HepG2 (cell line): ENCODE measurements around the gene TLK2. TPM values are rescaled to one million over a fixed set of nuclear protein-coding genes. Genes with fewer than 3 reads are reported as not detected.
"Not testable (repeated sequence)": the region's sequence is repeated elsewhere in the genome, so short reads cannot be mapped to it uniquely, and the experiment has no call there.

Source experiments
- ATAC-seq: fragments of 200-7000 bp; cut with Tn5 transposase; 3 replicates; pipeline ENCODE4 v1.9.1; 2020; ENCODE audit warnings: mild to moderate bottlenecking, moderate library complexity
- BruUV-seq: library from RNA; stranded (reverse); fragments of 400-500 nt; replicated peaks from 2 replicates; lab custom pipeline; 2021; lab: Mats Ljungman, UMichigan
- CTCF ChIA-PET: fragments of 300-600 bp; formaldehyde crosslinking; extraction: SDS; loops from one replicate; lab custom pipeline; 2021; ENCODE audit warnings: low total read pairs, inconsistent platforms, low intra/inter-chr PET ratio; lab: Yijun Ruan, JAX
- POLR2A ChIA-PET: fragments of 350-600 bp; sonication (Branson Sonifier 250); formaldehyde crosslinking; loops from one replicate; lab custom pipeline; 2020; ENCODE audit warnings: antibody characterized with exemption, inconsistent platforms; lab: Yijun Ruan, JAX
- DNase-seq: peaks from one replicate; pipeline ENCODE4 v3.0.0-alpha.2; 2015; ENCODE audit warnings: low spot score
- FAIRE-seq: peaks from 3 replicates; lab custom pipeline; 2011; peaks lifted over from hg19 to GRCh38; lab: Jason Lieb, UNC
- H2AFZ ChIP-seq: one replicate; pipeline ENCODE4 v1.6.1; 2011; ENCODE audit warnings: low read length, inconsistent platforms
- H3K27ac ChIP-seq: fragments of 300-600 bp; 3 replicates; pipeline ENCODE4 v1.8.0; 2011; ENCODE audit warnings: mixed run types, mild to moderate bottlenecking, mixed read lengths, low read length, inconsistent platforms; ENCODE audit not compliant: insufficient read depth; ENCODE audit errors: extremely low read length
- H3K27me3 ChIP-seq, 2 experiments: fragments of 200-600 bp in 1 of 2; 2 replicates in 1 of 2; 3 replicates in 1 of 2; pipeline versions ENCODE4 v1.6.0 to v1.8.0; 2011; ENCODE audit warnings: low read length in 2 of 2, mild to moderate bottlenecking in 2 of 2, moderate library complexity in 2 of 2, inconsistent platforms in 1 of 2; ENCODE audit not compliant: insufficient read depth in 2 of 2, control insufficient read depth in 1 of 2
- H3K36me3 ChIP-seq, 2 experiments: fragments of 200-600 bp in 1 of 2; replicated peaks in 1 of 2; 2 replicates in 1 of 2; 3 replicates in 1 of 2; pipeline versions ENCODE4 v1.5.1 to v1.8.0; 2011; ENCODE audit warnings: low read length in 2 of 2, inconsistent platforms in 1 of 2; ENCODE audit not compliant: insufficient read depth in 2 of 2, control insufficient read depth in 1 of 2
- H3K4me1 ChIP-seq: 2 replicates; pipeline ENCODE4 v1.5.1; 2012; ENCODE audit warnings: low read length, inconsistent platforms; ENCODE audit not compliant: insufficient read depth
- H3K4me2 ChIP-seq: 2 replicates; pipeline ENCODE4 v1.6.0; 2011; ENCODE audit warnings: low read depth, low read length, inconsistent platforms
- H3K4me3 ChIP-seq, 3 experiments: fragments of 200-600 bp in 1 of 3; sonication (generic), shearing (Covaris generic) in 1 of 3; replicated peaks in 1 of 3; 2 replicates each; pipeline ENCODE4 v1.5.1; 2011 to 2016; ENCODE audit warnings: low read length in 3 of 3, inconsistent platforms in 2 of 3, low read depth in 2 of 3, mild to moderate bottlenecking in 2 of 3, control low read depth in 1 of 3, mixed read lengths in 1 of 3; ENCODE audit not compliant: insufficient read depth in 1 of 3
- H3K79me2 ChIP-seq: one replicate; pipeline ENCODE4 v1.6.1; 2011; ENCODE audit warnings: low read length, inconsistent platforms; ENCODE audit not compliant: insufficient read depth
- H3K9ac ChIP-seq: 2 replicates; pipeline ENCODE4 v1.6.0; 2011; ENCODE audit warnings: mild to moderate bottlenecking, low read depth, low read length, inconsistent platforms; ENCODE audit not compliant: insufficient read depth
- H3K9me3 ChIP-seq: 2 replicates; pipeline ENCODE4 v1.5.1; 2012; ENCODE audit warnings: mild to moderate bottlenecking, low read length
- H4K20me1 ChIP-seq: 2 replicates; pipeline ENCODE4 v1.6.0; 2011; ENCODE audit warnings: inconsistent platforms, mild to moderate bottlenecking, low read length, moderate library complexity; ENCODE audit not compliant: insufficient read depth
- WGBS: methylation state at CpG from one replicate; pipeline ENCODE4 v1.1.6; 2017; ENCODE audit warnings: low lambda C conversion rate; 5-methylcytosine and 5-hydroxymethylcytosine counted together
- in situ Hi-C: cut with HindIII; loops from 2 replicates; pipeline ENCODE4 v1.10.0; 2017; ENCODE audit warnings: low pct_unique_long_range_greater_than_20kb; ENCODE audit not compliant: extremely low pct_ligation_motif_present
- intact Hi-C: fragments of 100-400 bp; cut with micrococcal nuclease; formaldehyde crosslinking; loops from one replicate; pipeline ENCODE4 v1.10.0; 2022; ENCODE audit not compliant: unreplicated experiment
- polyA plus RNA-seq, 8 experiments: library from polyadenylated mRNA; depleted of rRNA in 3 of 8; stranded (reverse) in 7 of 8; unstranded in 1 of 8; fragments of >200 nt; fragmentation: Illumina TruSeq in 4 of 8; extraction: Trizol in 4 of 8; gene quantifications; 2 replicates each; pipeline versions ENCODE4 v1.2.1 to v1.2.3, GENCODE V29; 2011 to 2016; ENCODE audit warnings: low read depth in 4 of 8, missing spikeins in 1 of 8, mixed read lengths in 1 of 8; ENCODE audit not compliant: insufficient read depth in 1 of 8
- total RNA-seq, 5 experiments: library from RNA; depleted of rRNA; stranded (reverse); fragments of >200 nt; fragmentation: Illumina TruSeq; extraction: Trizol; gene quantifications; 2 replicates each; pipeline ENCODE4 v1.2.3, GENCODE V29; 2016; ENCODE audit warnings: low read depth in 1 of 5

TLK2 gene
- total and polyA plus RNA-seq, 2 of the 13 experiments (the other 11 are each of a cell fraction or from before 2014, with no cell fraction given): 58.7 to 60.8 TPM

- H3K4me3 ChIP-seq, ATAC-seq, H4K20me1 ChIP-seq, H3K27me3 ChIP-seq, BruUV-seq, H3K27ac ChIP-seq, H3K4me1 ChIP-seq, in situ Hi-C loops, H3K79me2 ChIP-seq, DNase-seq, H3K9ac ChIP-seq, H3K9me3 ChIP-seq, POLR2A ChIA-PET, H3K4me2 ChIP-seq, H2AFZ ChIP-seq, CTCF ChIA-PET, intact Hi-C loops: not testable (repeated sequence)
- peak; percentile 23 for FAIRE-seq
- WGBS: 95% methylated on average over 4 of the region's 4 CpGs
- peaks cover 7 to 12% of the 10 kb centered on the region in 2 experiments; a peak in 4 of 5 replicates for H3K36me3 ChIP-seq
Observed at GRCh38 chr17:62452195-62452594, 26.4 kb upstream of the TLK2 start.

GRCh38 chr17:62453041-62453440 is 25.6 kb upstream of the TLK2 start:
- ATAC-seq: not testable (repeated sequence)

GRCh38 chr17:62453656-62454055 is 25.0 kb upstream of the TLK2 start:
- H3K4me2 ChIP-seq, in situ Hi-C loops, H3K9me3 ChIP-seq, intact Hi-C loops, H4K20me1 ChIP-seq, CTCF ChIA-PET, DNase-seq, FAIRE-seq, H3K4me1 ChIP-seq, H3K27ac ChIP-seq, H3K36me3 ChIP-seq, H3K9ac ChIP-seq, ATAC-seq, BruUV-seq, H3K4me3 ChIP-seq, POLR2A ChIA-PET, H3K27me3 ChIP-seq, H2AFZ ChIP-seq, H3K79me2 ChIP-seq: not testable (repeated sequence)
- 78% methylated on average over 4 of the region's 4 CpGs for WGBS

More at GRCh38 chr17:62453041-62453440, 25.6 kb upstream of the TLK2 start:
- POLR2A ChIA-PET, DNase-seq, H3K27ac ChIP-seq, CTCF ChIA-PET, H3K4me3 ChIP-seq, H3K9me3 ChIP-seq, H3K79me2 ChIP-seq, H2AFZ ChIP-seq, H3K36me3 ChIP-seq, intact Hi-C loops, H3K4me1 ChIP-seq, H3K27me3 ChIP-seq, BruUV-seq, H4K20me1 ChIP-seq, FAIRE-seq, in situ Hi-C loops, H3K9ac ChIP-seq, H3K4me2 ChIP-seq: not testable (repeated sequence)
- 61% methylated on average over 5 of the region's 5 CpGs for WGBS

DNA sequence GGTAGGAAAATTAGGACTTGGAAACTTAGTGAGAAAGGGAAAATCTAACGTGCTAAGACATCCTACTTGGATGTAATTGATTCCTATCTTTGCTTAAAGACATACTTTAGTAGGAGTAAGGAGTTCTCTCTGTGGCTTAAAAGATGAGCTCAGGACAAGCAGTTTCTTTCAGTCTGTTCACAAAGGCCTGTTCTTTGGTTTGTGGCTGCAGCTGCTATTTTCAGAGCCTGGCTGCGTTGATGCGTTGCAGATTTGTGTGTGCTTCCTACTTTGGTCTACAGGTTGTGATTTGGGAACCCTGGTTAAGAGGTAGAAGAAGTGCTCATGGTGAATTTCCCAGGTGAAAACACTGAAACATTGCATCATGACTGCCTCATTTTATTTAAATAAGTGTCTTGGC is 24.5 kb upstream of the TLK2 start:
- DNase-seq: not testable (repeated sequence)

More for the DNA sequence above, 24.5 kb upstream of the TLK2 start:
- BruUV-seq, H3K9ac ChIP-seq, H3K4me2 ChIP-seq, POLR2A ChIA-PET, H3K36me3 ChIP-seq, CTCF ChIA-PET, ATAC-seq, H3K27me3 ChIP-seq, H3K9me3 ChIP-seq, H2AFZ ChIP-seq, H3K79me2 ChIP-seq, H3K4me1 ChIP-seq, H3K4me3 ChIP-seq, H4K20me1 ChIP-seq, H3K27ac ChIP-seq, intact Hi-C loops, in situ Hi-C loops: not testable (repeated sequence)
- peak; percentile 18 for FAIRE-seq
- 71% methylated on average over 3 of the region's 3 CpGs for WGBS
